HepG2 (cell line): ENCODE data around the gene TECPR1. TPM values are rescaled to one million over a fixed set of nuclear protein-coding genes. Genes with fewer than 3 reads are reported as not detected.

ENCODE experiments used
- ATAC-seq: fragments of 200-7000 bp; cut with Tn5 transposase; 3 replicates; pipeline ENCODE4 v1.9.1; 2020; ENCODE audit warnings: mild to moderate bottlenecking, moderate library complexity
- BruUV-seq: library from RNA; stranded (reverse); fragments of 400-500 nt; replicated peaks from 2 replicates; lab custom pipeline; 2021; lab: Mats Ljungman, UMichigan
- CTCF ChIA-PET: fragments of 300-600 bp; formaldehyde crosslinking; extraction: SDS; loops from one replicate; lab custom pipeline; 2021; ENCODE audit warnings: low total read pairs, inconsistent platforms, low intra/inter-chr PET ratio; lab: Yijun Ruan, JAX
- POLR2A ChIA-PET: fragments of 350-600 bp; sonication (Branson Sonifier 250); formaldehyde crosslinking; loops from one replicate; lab custom pipeline; 2020; ENCODE audit warnings: antibody characterized with exemption, inconsistent platforms; lab: Yijun Ruan, JAX
- DNase-seq: peaks from one replicate; pipeline ENCODE4 v3.0.0-alpha.2; 2015; ENCODE audit warnings: low spot score
- FAIRE-seq: peaks from 3 replicates; lab custom pipeline; 2011; peaks lifted over from hg19 to GRCh38; lab: Jason Lieb, UNC
- H2AFZ ChIP-seq: one replicate; pipeline ENCODE4 v1.6.1; 2011; ENCODE audit warnings: low read length, inconsistent platforms
- H3K27ac ChIP-seq: fragments of 300-600 bp; 3 replicates; pipeline ENCODE4 v1.8.0; 2011; ENCODE audit warnings: mixed run types, mild to moderate bottlenecking, mixed read lengths, low read length, inconsistent platforms; ENCODE audit not compliant: insufficient read depth; ENCODE audit errors: extremely low read length
- H3K27me3 ChIP-seq, 2 experiments: fragments of 200-600 bp in 1 of 2; 2 replicates in 1 of 2; 3 replicates in 1 of 2; pipeline versions ENCODE4 v1.6.0 to v1.8.0; 2011; ENCODE audit warnings: low read length in 2 of 2, mild to moderate bottlenecking in 2 of 2, moderate library complexity in 2 of 2, inconsistent platforms in 1 of 2; ENCODE audit not compliant: insufficient read depth in 2 of 2, control insufficient read depth in 1 of 2
- H3K36me3 ChIP-seq, 2 experiments: fragments of 200-600 bp in 1 of 2; replicated peaks in 1 of 2; 2 replicates in 1 of 2; 3 replicates in 1 of 2; pipeline versions ENCODE4 v1.5.1 to v1.8.0; 2011; ENCODE audit warnings: low read length in 2 of 2, inconsistent platforms in 1 of 2; ENCODE audit not compliant: insufficient read depth in 2 of 2, control insufficient read depth in 1 of 2
- H3K4me1 ChIP-seq: 2 replicates; pipeline ENCODE4 v1.5.1; 2012; ENCODE audit warnings: low read length, inconsistent platforms; ENCODE audit not compliant: insufficient read depth
- H3K4me2 ChIP-seq: 2 replicates; pipeline ENCODE4 v1.6.0; 2011; ENCODE audit warnings: low read depth, low read length, inconsistent platforms
- H3K4me3 ChIP-seq, 3 experiments: fragments of 200-600 bp in 1 of 3; sonication (generic), shearing (Covaris generic) in 1 of 3; replicated peaks in 1 of 3; 2 replicates each; pipeline ENCODE4 v1.5.1; 2011 to 2016; ENCODE audit warnings: low read length in 3 of 3, inconsistent platforms in 2 of 3, low read depth in 2 of 3, mild to moderate bottlenecking in 2 of 3, control low read depth in 1 of 3, mixed read lengths in 1 of 3; ENCODE audit not compliant: insufficient read depth in 1 of 3
- H3K79me2 ChIP-seq: one replicate; pipeline ENCODE4 v1.6.1; 2011; ENCODE audit warnings: low read length, inconsistent platforms; ENCODE audit not compliant: insufficient read depth
- H3K9ac ChIP-seq: 2 replicates; pipeline ENCODE4 v1.6.0; 2011; ENCODE audit warnings: mild to moderate bottlenecking, low read depth, low read length, inconsistent platforms; ENCODE audit not compliant: insufficient read depth
- H3K9me3 ChIP-seq: 2 replicates; pipeline ENCODE4 v1.5.1; 2012; ENCODE audit warnings: mild to moderate bottlenecking, low read length
- H4K20me1 ChIP-seq: 2 replicates; pipeline ENCODE4 v1.6.0; 2011; ENCODE audit warnings: inconsistent platforms, mild to moderate bottlenecking, low read length, moderate library complexity; ENCODE audit not compliant: insufficient read depth
- RFXANK ChIP-seq: IDR thresholded peaks from 2 replicates; pipeline ENCODE4 v1.6.1; 2016
- WGBS: methylation state at CpG from one replicate; pipeline ENCODE4 v1.1.6; 2017; ENCODE audit warnings: low lambda C conversion rate; 5-methylcytosine and 5-hydroxymethylcytosine counted together
- in situ Hi-C: cut with HindIII; loops from 2 replicates; pipeline ENCODE4 v1.10.0; 2017; ENCODE audit warnings: low pct_unique_long_range_greater_than_20kb; ENCODE audit not compliant: extremely low pct_ligation_motif_present
- intact Hi-C: fragments of 100-400 bp; cut with micrococcal nuclease; formaldehyde crosslinking; loops from one replicate; pipeline ENCODE4 v1.10.0; 2022; ENCODE audit not compliant: unreplicated experiment
- polyA plus RNA-seq, 8 experiments: library from polyadenylated mRNA; depleted of rRNA in 3 of 8; stranded (reverse) in 7 of 8; unstranded in 1 of 8; fragments of >200 nt; fragmentation: Illumina TruSeq in 4 of 8; extraction: Trizol in 4 of 8; gene quantifications; 2 replicates each; pipeline versions ENCODE4 v1.2.1 to v1.2.3, GENCODE V29; 2011 to 2016; ENCODE audit warnings: low read depth in 4 of 8, missing spikeins in 1 of 8, mixed read lengths in 1 of 8; ENCODE audit not compliant: insufficient read depth in 1 of 8
- total RNA-seq, 5 experiments: library from RNA; depleted of rRNA; stranded (reverse); fragments of >200 nt; fragmentation: Illumina TruSeq; extraction: Trizol; gene quantifications; 2 replicates each; pipeline ENCODE4 v1.2.3, GENCODE V29; 2016; ENCODE audit warnings: low read depth in 1 of 5
- TF ChIP-seq, protein P1 (sequence below): sonication (generic); formaldehyde crosslinking; IDR thresholded peaks from 2 replicates; pipeline ENCODE4 v1.9.0; 2022; ENCODE audit warnings: missing genetic modification reagents, mild to moderate bottlenecking, borderline replicate concordance
- TF ChIP-seq, protein P2 (sequence below): sonication (generic); formaldehyde crosslinking; IDR thresholded peaks from 2 replicates; pipeline ENCODE4 v1.5.1; 2020; ENCODE audit warnings: mild to moderate bottlenecking, missing genetic modification reagents, moderate library complexity

Gene TECPR1
- total and polyA plus RNA-seq, 2 of the 13 experiments (the other 11 are each of a cell fraction or from before 2014, with no cell fraction given): 2.3 to 6.3 TPM

DNA sequence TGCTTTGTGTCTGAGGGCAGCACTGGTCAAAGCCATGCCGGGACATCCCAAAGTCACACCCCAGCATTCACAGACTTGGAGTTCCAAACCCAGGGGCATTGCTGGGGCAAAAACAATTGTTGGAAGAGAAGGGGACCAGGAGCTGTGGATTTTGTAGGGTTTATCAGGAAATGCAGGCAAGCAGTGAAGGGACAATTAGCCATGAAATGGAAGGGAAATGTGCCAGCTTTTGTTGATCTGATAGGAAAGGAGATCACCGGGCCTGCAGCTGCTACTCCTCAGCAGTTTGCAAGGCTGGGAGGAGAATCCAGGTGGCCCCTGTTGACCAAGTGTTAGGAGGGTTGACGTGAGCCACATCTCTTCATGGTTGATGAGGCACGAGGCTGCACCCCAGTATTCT is 26.9 kb upstream of the TECPR1 start (continued):
- TF ChIP-seq, protein P1, sequence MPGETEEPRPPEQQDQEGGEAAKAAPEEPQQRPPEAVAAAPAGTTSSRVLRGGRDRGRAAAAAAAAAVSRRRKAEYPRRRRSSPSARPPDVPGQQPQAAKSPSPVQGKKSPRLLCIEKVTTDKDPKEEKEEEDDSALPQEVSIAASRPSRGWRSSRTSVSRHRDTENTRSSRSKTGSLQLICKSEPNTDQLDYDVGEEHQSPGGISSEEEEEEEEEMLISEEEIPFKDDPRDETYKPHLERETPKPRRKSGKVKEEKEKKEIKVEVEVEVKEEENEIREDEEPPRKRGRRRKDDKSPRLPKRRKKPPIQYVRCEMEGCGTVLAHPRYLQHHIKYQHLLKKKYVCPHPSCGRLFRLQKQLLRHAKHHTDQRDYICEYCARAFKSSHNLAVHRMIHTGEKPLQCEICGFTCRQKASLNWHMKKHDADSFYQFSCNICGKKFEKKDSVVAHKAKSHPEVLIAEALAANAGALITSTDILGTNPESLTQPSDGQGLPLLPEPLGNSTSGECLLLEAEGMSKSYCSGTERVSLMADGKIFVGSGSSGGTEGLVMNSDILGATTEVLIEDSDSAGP (CRISPR knock-in tag): no peak

DNA sequence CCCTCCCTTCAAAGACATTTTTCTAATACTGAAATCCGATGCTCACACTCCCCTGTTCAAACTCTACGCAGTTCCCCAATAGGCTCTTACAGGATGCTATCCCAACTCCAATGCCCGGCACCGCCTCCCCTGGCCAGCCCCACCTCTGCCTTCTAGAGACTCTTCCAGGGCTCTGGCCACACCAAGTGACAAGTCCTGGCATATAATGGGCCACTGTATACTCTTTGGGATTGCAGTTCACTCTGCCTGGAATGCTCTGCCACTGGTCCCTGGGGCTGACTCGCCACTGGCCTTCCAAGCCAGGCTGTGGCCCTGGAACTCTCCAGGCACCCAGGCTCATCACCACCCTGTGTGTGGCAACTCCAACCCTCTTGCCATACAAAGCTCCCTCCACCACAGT is 26.4 kb upstream of the TECPR1 start:
- intact Hi-C loops: no loop called here
- BruUV-seq: no TSS peak
- in situ Hi-C loops: no loop called here

More for the DNA sequence above, 26.4 kb upstream of the TECPR1 start:
- no peak for TF ChIP-seq RFXANK
- TF ChIP-seq, protein P2, sequence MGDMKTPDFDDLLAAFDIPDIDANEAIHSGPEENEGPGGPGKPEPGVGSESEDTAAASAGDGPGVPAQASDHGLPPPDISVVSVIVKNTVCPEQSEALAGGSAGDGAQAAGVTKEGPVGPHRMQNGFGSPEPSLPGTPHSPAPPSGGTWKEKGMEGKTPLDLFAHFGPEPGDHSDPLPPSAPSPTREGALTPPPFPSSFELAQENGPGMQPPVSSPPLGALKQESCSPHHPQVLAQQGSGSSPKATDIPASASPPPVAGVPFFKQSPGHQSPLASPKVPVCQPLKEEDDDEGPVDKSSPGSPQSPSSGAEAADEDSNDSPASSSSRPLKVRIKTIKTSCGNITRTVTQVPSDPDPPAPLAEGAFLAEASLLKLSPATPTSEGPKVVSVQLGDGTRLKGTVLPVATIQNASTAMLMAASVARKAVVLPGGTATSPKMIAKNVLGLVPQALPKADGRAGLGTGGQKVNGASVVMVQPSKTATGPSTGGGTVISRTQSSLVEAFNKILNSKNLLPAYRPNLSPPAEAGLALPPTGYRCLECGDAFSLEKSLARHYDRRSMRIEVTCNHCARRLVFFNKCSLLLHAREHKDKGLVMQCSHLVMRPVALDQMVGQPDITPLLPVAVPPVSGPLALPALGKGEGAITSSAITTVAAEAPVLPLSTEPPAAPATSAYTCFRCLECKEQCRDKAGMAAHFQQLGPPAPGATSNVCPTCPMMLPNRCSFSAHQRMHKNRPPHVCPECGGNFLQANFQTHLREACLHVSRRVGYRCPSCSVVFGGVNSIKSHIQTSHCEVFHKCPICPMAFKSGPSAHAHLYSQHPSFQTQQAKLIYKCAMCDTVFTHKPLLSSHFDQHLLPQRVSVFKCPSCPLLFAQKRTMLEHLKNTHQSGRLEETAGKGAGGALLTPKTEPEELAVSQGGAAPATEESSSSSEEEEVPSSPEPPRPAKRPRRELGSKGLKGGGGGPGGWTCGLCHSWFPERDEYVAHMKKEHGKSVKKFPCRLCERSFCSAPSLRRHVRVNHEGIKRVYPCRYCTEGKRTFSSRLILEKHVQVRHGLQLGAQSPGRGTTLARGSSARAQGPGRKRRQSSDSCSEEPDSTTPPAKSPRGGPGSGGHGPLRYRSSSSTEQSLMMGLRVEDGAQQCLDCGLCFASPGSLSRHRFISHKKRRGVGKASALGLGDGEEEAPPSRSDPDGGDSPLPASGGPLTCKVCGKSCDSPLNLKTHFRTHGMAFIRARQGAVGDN (CRISPR knock-in tag): 0 out of 2 replicates have a peak, but pooled peaks have one; percentile 34
- Histone ChIP-seq H3K9ac (no peak overlapping the region), H3K79me2 (peaks cover 15% of the 10 kb centered on the region), H3K27ac (no peak overlapping the region), H3K9me3 (no peaks in the 10 kb centered on the region), H3K27me3 (no peaks in the 10 kb centered on the region; a peak in 1 of 5 replicates), H4K20me1 (peaks cover under 1% of the 10 kb centered on the region; the same call in 1 of the 2 replicates), H3K4me3 (peak overlapping the region in 2 of 3 experiments; percentile 38 to 43; a peak in 2 of 6 replicates), H3K4me2 (peak overlapping the region; percentile 72), H3K36me3 (no peaks in the 10 kb centered on the region), H2AFZ (no peak overlapping the region), H3K4me1 (peaks cover 60% of the 10 kb centered on the region)
- ATAC-seq (peak; percentile 38), DNase-seq (peak; percentile 24), FAIRE-seq (no peak)
- WGBS: 27% methylated on average over 3 of the region's 5 CpGs
- ChIA-PET POLR2A (no interaction called here), CTCF (no interaction called here)
